ENCODE results near the gene TCEA2.

- TF ChIP-seq CTCF (conservative IDR thresholded peaks at IDR 0.05 in 1 of 2, IDR thresholded peaks at IDR 0.05 in 1 of 2; ENCODE audit: low read depth in 1 of 2, low read length in 2 of 2) = no peak
- TF ChIP-seq EZH2 (IDR thresholded peaks at IDR 0.05; ENCODE audit: low read length, missing control alignments) = no peak
Observed at GRCh38 chr20:64109831-64110391, 46.9 kb downstream of the TCEA2 start.

Measured in fibroblast of lung (primary cell).